WTC11 (cell line): ENCODE results near the gene ARHGAP6. TPM values are rescaled to one million over a fixed set of nuclear protein-coding genes. Genes with fewer than 3 reads are reported as not detected.

Experiments used
- ATAC-seq: fragments of 200-7000 bp; cut with Tn5 transposase; 2 replicates; pipeline ENCODE4 v1.10.0; 2021; ENCODE audit warnings: mild to moderate bottlenecking, moderate library complexity
- CTCF ChIA-PET: fragments of 300-600 bp; sonication (Branson Sonifier 250); formaldehyde crosslinking; loops from one replicate; lab custom pipeline; 2021; ENCODE audit warnings: antibody characterized with exemption; lab: Charles Lee
- POLR2A ChIA-PET: fragments of 350-600 bp; sonication (Branson Sonifier 250); formaldehyde crosslinking; loops from one replicate; lab custom pipeline; 2021; ENCODE audit warnings: antibody characterized with exemption; lab: Charles Lee
- DNase-seq: peaks from one replicate; pipeline ENCODE4 v3.0.0; 2021; ENCODE audit warnings: low spot score
- H3K27ac Mint-ChIP-seq: 2 replicates; pipeline ENCODE4 v1.8.0; 2021; ENCODE audit warnings: mixed read lengths
- H3K27me3 Mint-ChIP-seq: 2 replicates; pipeline ENCODE4 v1.8.0; 2021; ENCODE audit warnings: low read depth, mild to moderate bottlenecking, moderate library complexity, mixed read lengths
- H3K36me3 Mint-ChIP-seq: 2 replicates; pipeline ENCODE4 v1.8.0; 2021; ENCODE audit warnings: mixed read lengths
- H3K4me1 Mint-ChIP-seq: 2 replicates; pipeline ENCODE4 v1.8.0; 2022; ENCODE audit warnings: mixed read lengths
- H3K4me3 Mint-ChIP-seq: 2 replicates; pipeline ENCODE4 v1.8.0; 2021; ENCODE audit warnings: mild to moderate bottlenecking, moderate library complexity, mixed read lengths
- H3K9me3 Mint-ChIP-seq: 2 replicates; pipeline ENCODE4 v1.8.0; 2021; ENCODE audit warnings: mixed read lengths
- ATF6 ChIP-seq: sonication (generic); formaldehyde crosslinking; IDR thresholded peaks from 2 replicates; pipeline ENCODE4 v1.8.1; 2023; ENCODE audit warnings: mild to moderate bottlenecking, missing genetic modification reagents
- CDX4 ChIP-seq: fragments of 250-450 bp; sonication (Bioruptor Pico); IDR thresholded peaks from 2 replicates; pipeline ENCODE4 v1.9.0; 2021; ENCODE audit warnings: moderate library complexity, mild to moderate bottlenecking, inconsistent platforms, borderline replicate concordance
- ETV6 ChIP-seq: sonication (generic); formaldehyde crosslinking; IDR thresholded peaks from 2 replicates; pipeline ENCODE4 v1.8.1; 2022; ENCODE audit warnings: mild to moderate bottlenecking, missing genetic modification reagents
- FOXP4 ChIP-seq: sonication (generic); formaldehyde crosslinking; IDR thresholded peaks from 2 replicates; pipeline ENCODE4 v1.8.0; 2022; ENCODE audit warnings: mild to moderate bottlenecking, missing genetic modification reagents
- HMGA2 ChIP-seq: fragments of 250-450 bp; sonication (Bioruptor Pico); IDR thresholded peaks from 2 replicates; pipeline ENCODE4 v1.4.0; 2021; ENCODE audit warnings: mild to moderate bottlenecking, moderate library complexity
- HMGXB4 ChIP-seq: sonication (generic); formaldehyde crosslinking; IDR thresholded peaks from 2 replicates; pipeline ENCODE4 v1.8.1; 2023; ENCODE audit warnings: mild to moderate bottlenecking, moderate library complexity, missing genetic modification reagents
- MXD4 ChIP-seq: fragments of 250-450 bp; sonication (Bioruptor Pico); IDR thresholded peaks from 2 replicates; pipeline ENCODE4 v1.8.0; 2021; ENCODE audit warnings: mild to moderate bottlenecking, moderate library complexity, borderline replicate concordance
- NFE2L1 ChIP-seq: sonication (generic); formaldehyde crosslinking; IDR thresholded peaks from 2 replicates; pipeline ENCODE4 v1.8.1; 2023; ENCODE audit warnings: missing genetic modification reagents
- PRRX2 ChIP-seq: fragments of 250-450 bp; sonication (Bioruptor Pico); IDR thresholded peaks from 2 replicates; pipeline ENCODE4 v1.8.0; 2021; ENCODE audit warnings: mild to moderate bottlenecking
- RELA ChIP-seq: sonication (generic); formaldehyde crosslinking; IDR thresholded peaks from 2 replicates; pipeline ENCODE4 v1.8.1; 2022; ENCODE audit warnings: missing genetic modification reagents, mild to moderate bottlenecking, borderline replicate concordance
- STAT6 ChIP-seq: sonication (generic); formaldehyde crosslinking; conservative IDR thresholded peaks from 2 replicates; pipeline ENCODE4 v1.8.1; 2023; ENCODE audit warnings: mild to moderate bottlenecking, low read depth, missing genetic modification reagents, moderate library complexity
- TEAD1 ChIP-seq: sonication (generic); formaldehyde crosslinking; IDR thresholded peaks from 2 replicates; pipeline ENCODE4 v1.8.0; 2022; ENCODE audit warnings: mild to moderate bottlenecking, missing genetic modification reagents
- ZBTB21 ChIP-seq: sonication (generic); formaldehyde crosslinking; IDR thresholded peaks from 2 replicates; pipeline ENCODE4 v1.8.1; 2023; ENCODE audit warnings: mild to moderate bottlenecking, missing genetic modification reagents, borderline replicate concordance
- ZNF138 ChIP-seq: sonication (generic); formaldehyde crosslinking; conservative IDR thresholded peaks from 2 replicates; pipeline ENCODE4 v1.8.1; 2022; ENCODE audit warnings: mild to moderate bottlenecking, moderate library complexity, missing genetic modification reagents
- ZNF532 ChIP-seq: fragments of 250-450 bp; sonication (Bioruptor Pico); IDR thresholded peaks from 2 replicates; pipeline ENCODE4 v1.9.0; 2021; ENCODE audit warnings: mild to moderate bottlenecking, borderline replicate concordance
- total RNA-seq: library from RNA; stranded (reverse); gene quantifications from 3 replicates; pipeline ENCODE4 v1.2.3, GENCODE V29; 2021

ARHGAP6 gene
- total RNA-seq, 1 experiment from 2014 or later, result 1.0 TPM

- CTCF ChIA-PET, result no interaction called here
- no peak overlapping the region for H3K4me3 Mint-ChIP-seq
- POLR2A ChIA-PET, result no interaction called here
Measured at GRCh38 chrX:11336201-11336600, 329.5 kb downstream of the ARHGAP6 start.

More at GRCh38 chrX:11336201-11336600, 329.5 kb downstream of the ARHGAP6 start:
- H3K9me3 Mint-ChIP-seq, result no peaks in the 10 kb centered on the region
- no peaks in the 10 kb centered on the region for H3K4me1 Mint-ChIP-seq
- TF ChIP-seq ETV6, result no peak
- TF ChIP-seq HMGA2 (CRISPR knock-in tag), result no peak
- no peak for TF ChIP-seq ZNF138 (CRISPR knock-in tag)
- no peak for TF ChIP-seq ATF6 (CRISPR knock-in tag)
- no peak for TF ChIP-seq TEAD1 (CRISPR knock-in tag)
- no peak for TF ChIP-seq FOXP4 (CRISPR knock-in tag)
- no peak for TF ChIP-seq ZNF532 (CRISPR knock-in tag)
- TF ChIP-seq RELA (CRISPR knock-in tag), result no peak
- no peak for TF ChIP-seq HMGXB4 (CRISPR knock-in tag)
- TF ChIP-seq MXD4, result no peak
- TF ChIP-seq STAT6 (CRISPR knock-in tag), result no peak
- TF ChIP-seq CDX4 (CRISPR knock-in tag), result no peak
- no peak for TF ChIP-seq NFE2L1 (CRISPR knock-in tag)
- no peak for TF ChIP-seq ZBTB21 (CRISPR knock-in tag)
- no peak for TF ChIP-seq PRRX2 (CRISPR knock-in tag)
- ATAC-seq (no peak), DNase-seq (no peak)
- H3K27me3 Mint-ChIP-seq, result 0 out of 2 replicates have a peak, but pooled peaks cover 3% of the 10 kb centered on the region
- H3K27ac Mint-ChIP-seq, result no peak overlapping the region
- H3K36me3 Mint-ChIP-seq, result no peaks in the 10 kb centered on the region
